Measurements from ENCODE around the gene PGLYRP2.

PGLYRP2 gene

DNA sequence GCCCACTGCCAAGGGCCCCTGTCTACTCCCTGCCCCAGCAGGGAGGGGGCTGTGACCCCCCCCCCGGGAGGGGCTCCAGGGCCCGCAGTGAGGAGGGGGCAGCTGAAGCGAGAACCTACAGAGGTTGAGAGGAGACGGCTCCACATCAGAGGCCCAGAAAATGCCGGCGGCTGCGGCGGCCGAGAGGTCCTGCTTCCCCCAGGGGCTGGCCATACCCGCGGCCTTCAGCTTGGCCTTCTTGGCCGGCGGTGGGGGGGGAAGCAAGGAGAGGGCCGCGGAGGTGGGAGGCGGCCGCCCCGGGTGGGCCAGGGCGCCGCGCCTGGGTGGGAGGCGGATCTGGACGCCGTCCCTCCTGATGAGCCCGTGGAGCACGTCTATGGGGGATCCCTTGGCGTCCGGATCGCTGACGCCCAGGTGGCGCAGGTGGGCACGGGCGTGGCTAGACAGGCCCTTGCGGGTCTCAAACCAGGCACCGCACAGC lies 51.3 kb downstream of the PGLYRP2 start:
- peaks cover 10 to 74% of the 10 kb centered on the region in 2 experiments for H3K36me3 ChIP-seq (ENCODE audit: control insufficient read depth in 2 of 2, insufficient read depth in 1 of 2, low read length in 2 of 2)
- CTCF ChIA-PET: interaction anchor here (0.6 kb wide), 1 partner anchor 129 kb away, joined by 3 read pairs; no protein-coding TSS in a partner anchor
- TF ChIP-seq ZSCAN16 (tag by site-specific recombination; IDR thresholded peaks at IDR 0.05) (no peak), ZNF658 (tag by site-specific recombination; IDR thresholded peaks at IDR 0.05) (no peak), ZBTB1 (tag by site-specific recombination; IDR thresholded peaks at IDR 0.05) (no peak), ZNF366 (tag by site-specific recombination; conservative IDR thresholded peaks at IDR 0.05) (no peak), EGR2 (tag by site-specific recombination; IDR thresholded peaks at IDR 0.05; ENCODE audit: low read depth) (no peak), KLF16 (tag by site-specific recombination; IDR thresholded peaks at IDR 0.05) (no peak), MZF1 (tag by site-specific recombination; IDR thresholded peaks at IDR 0.05; ENCODE audit: borderline replicate concordance) (no peak), ZNF664 (tag by site-specific recombination; IDR thresholded peaks at IDR 0.05) (no peak)
- TF ChIP-seq, protein P1, sequence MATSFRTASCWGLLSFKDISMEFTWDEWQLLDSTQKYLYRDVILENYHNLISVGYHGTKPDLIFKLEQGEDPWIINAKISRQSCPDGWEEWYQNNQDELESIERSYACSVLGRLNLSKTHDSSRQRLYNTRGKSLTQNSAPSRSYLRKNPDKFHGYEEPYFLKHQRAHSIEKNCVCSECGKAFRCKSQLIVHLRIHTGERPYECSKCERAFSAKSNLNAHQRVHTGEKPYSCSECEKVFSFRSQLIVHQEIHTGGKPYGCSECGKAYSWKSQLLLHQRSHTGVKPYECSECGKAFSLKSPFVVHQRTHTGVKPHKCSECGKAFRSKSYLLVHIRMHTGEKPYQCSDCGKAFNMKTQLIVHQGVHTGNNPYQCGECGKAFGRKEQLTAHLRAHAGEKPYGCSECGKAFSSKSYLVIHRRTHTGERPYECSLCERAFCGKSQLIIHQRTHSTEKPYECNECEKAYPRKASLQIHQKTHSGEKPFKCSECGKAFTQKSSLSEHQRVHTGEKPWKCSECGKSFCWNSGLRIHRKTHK (tag by site-specific recombination; IDR thresholded peaks at IDR 0.05): no peak

DNA sequence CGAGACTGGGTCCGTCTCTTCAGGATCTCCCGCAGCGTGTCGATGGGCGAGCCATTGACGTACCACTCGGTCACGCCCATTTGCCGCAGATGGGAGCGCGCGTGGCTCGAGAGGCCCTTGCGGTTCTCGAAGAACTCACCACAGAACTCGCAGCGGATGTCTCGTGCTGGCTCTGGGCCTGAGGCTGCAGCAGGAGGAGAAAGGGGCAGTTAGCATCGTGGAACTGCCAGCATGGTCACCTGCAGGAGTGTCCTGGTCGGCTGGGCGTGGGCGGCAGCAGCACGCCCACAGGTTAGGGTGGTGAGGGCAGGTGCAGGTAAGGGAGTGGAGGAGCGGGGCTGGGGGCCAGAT lies 52.0 kb downstream of the PGLYRP2 start:
- no peak for TF ChIP-seq ZBTB17 (tag by site-specific recombination; IDR thresholded peaks at IDR 0.05)
- TF ChIP-seq SCRT1 (tag by site-specific recombination; IDR thresholded peaks at IDR 0.05; ENCODE audit: borderline replicate concordance): no peak
- TF ChIP-seq, protein P2, sequence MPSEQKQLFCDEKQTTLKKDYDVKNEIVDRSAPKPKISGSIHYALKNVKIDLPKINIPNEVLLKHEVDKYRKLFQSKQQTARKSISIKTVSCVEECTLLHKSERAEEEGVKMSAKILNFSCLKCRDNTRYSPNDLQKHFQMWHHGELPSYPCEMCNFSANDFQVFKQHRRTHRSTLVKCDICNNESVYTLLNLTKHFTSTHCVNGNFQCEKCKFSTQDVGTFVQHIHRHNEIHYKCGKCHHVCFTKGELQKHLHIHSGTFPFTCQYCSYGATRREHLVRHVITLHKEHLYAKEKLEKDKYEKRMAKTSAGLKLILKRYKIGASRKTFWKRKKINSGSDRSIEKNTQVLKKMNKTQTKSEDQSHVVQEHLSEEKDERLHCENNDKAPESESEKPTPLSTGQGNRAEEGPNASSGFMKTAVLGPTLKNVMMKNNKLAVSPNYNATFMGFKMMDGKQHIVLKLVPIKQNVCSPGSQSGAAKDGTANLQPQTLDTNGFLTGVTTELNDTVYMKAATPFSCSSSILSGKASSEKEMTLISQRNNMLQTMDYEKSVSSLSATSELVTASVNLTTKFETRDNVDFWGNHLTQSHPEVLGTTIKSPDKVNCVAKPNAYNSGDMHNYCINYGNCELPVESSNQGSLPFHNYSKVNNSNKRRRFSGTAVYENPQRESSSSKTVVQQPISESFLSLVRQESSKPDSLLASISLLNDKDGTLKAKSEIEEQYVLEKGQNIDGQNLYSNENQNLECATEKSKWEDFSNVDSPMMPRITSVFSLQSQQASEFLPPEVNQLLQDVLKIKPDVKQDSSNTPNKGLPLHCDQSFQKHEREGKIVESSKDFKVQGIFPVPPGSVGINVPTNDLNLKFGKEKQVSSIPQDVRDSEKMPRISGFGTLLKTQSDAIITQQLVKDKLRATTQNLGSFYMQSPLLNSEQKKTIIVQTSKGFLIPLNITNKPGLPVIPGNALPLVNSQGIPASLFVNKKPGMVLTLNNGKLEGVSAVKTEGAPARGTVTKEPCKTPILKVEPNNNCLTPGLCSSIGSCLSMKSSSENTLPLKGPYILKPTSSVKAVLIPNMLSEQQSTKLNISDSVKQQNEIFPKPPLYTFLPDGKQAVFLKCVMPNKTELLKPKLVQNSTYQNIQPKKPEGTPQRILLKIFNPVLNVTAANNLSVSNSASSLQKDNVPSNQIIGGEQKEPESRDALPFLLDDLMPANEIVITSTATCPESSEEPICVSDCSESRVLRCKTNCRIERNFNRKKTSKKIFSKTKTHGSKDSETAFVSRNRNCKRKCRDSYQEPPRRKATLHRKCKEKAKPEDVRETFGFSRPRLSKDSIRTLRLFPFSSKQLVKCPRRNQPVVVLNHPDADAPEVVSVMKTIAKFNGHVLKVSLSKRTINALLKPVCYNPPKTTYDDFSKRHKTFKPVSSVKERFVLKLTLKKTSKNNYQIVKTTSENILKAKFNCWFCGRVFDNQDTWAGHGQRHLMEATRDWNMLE (tag by site-specific recombination; conservative IDR thresholded peaks at IDR 0.05; ENCODE audit: low read depth): no peak
- TF ChIP-seq ZNF777 (tag by site-specific recombination; IDR thresholded peaks at IDR 0.05; ENCODE audit: borderline replicate concordance): no peak
- TF ChIP-seq MZF1 (tag by site-specific recombination; IDR thresholded peaks at IDR 0.05; ENCODE audit: borderline replicate concordance): no peak
- H3K27ac ChIP-seq (ENCODE audit: extremely low read depth, low read depth, low read length): no peak overlapping the region
- peaks cover 7% of the 10 kb centered on the region for H3K4me1 ChIP-seq (ENCODE audit: control insufficient read depth, insufficient read depth, low read length)
- H3K36me3 ChIP-seq (ENCODE audit: control insufficient read depth in 2 of 2, insufficient read depth in 1 of 2, low read length in 2 of 2): peaks cover 11 to 81% of the 10 kb centered on the region in 2 experiments
- H3K9me3 ChIP-seq (ENCODE audit: control insufficient read depth, insufficient read depth, low read depth, low read length): no peaks in the 10 kb centered on the region
- POLR2A ChIA-PET: no interaction called here
- no peak overlapping the region for H3K4me3 ChIP-seq (ENCODE audit: low read depth, low read length)
- CTCF ChIA-PET: no interaction called here

More for the DNA sequence above, 51.3 kb downstream of the PGLYRP2 start:
- Histone ChIP-seq H3K4me1 (ENCODE audit: control insufficient read depth, insufficient read depth, low read length) (peaks cover 7% of the 10 kb centered on the region), H3K4me3 (ENCODE audit: low read depth, low read length) (no peak overlapping the region), H3K27ac (ENCODE audit: extremely low read depth, low read depth, low read length) (no peak overlapping the region), H3K9me3 (ENCODE audit: control insufficient read depth, insufficient read depth, low read depth, low read length) (no peaks in the 10 kb centered on the region)
- POLR2A ChIA-PET: interaction anchor here (3.9 kb wide), 1 partner anchor 8 kb away, joined by 26 read pairs; the partner anchor contains the start of gene AKAP8L

DNA sequence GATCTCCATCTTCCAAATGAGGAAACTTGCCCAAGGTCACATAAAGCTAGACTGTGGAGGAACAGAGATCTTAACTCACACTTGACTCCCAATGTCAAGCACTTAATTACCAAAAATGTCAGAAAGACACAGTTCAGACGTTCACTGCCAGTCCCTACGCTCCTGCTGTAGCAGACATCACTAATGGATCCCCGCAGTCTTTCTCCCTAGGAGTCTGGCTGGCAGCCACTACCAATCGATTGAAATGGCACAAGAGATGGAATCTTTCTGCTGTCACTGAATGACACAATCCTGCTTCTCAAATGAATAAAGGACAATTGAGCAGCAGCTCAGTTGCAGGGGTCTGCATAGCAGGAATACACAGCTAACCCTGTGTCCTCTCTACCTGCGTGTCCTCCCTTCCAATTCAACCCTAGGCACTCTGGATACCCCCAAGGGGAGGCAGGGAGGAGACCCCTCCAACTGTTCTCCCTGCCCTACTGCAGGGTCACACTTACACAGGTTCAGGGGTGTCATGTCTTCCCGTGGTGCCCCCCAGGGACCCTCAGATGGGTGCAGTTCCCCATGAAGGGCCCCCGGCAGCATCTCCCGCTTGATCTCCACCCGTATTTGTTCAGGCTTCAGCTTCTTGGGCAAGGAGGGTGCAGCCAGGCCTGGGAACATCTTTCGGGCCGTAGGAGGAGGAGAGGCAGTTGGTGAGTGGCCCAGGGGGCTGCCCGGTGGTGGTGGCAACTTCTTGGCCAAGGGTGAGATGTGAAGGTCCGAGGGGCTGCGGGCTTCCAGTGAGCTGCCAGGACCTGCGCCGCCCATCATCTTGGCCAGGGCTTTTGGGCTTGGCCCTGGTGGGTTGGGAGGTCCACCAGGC lies 52.6 kb downstream of the PGLYRP2 start:
- Histone ChIP-seq H3K9me3 (ENCODE audit: control insufficient read depth, insufficient read depth, low read depth, low read length) (no peaks in the 10 kb centered on the region), H3K36me3 (ENCODE audit: control insufficient read depth in 2 of 2, insufficient read depth in 1 of 2, low read length in 2 of 2) (peaks cover 11 to 81% of the 10 kb centered on the region in 2 experiments), H3K27ac (ENCODE audit: extremely low read depth, low read depth, low read length) (no peak overlapping the region), H3K4me3 (ENCODE audit: low read depth, low read length) (no peak overlapping the region), H3K4me1 (ENCODE audit: control insufficient read depth, insufficient read depth, low read length) (peaks cover 7% of the 10 kb centered on the region)
- ChIA-PET POLR2A (no interaction called here), CTCF (interaction anchor here (0.6 to 1.0 kb wide), 2 partner anchors 126 to 129 kb away, joined by 3 to 4 read pairs; no protein-coding TSS in a partner anchor)
- TF ChIP-seq ZNF391 (tag by site-specific recombination; IDR thresholded peaks at IDR 0.05; ENCODE audit: borderline replicate concordance, low read depth): no peak
- TF ChIP-seq ZNF23 (tag by site-specific recombination; IDR thresholded peaks at IDR 0.05; ENCODE audit: borderline replicate concordance): peak; percentile 95
- TF ChIP-seq TCF7L2 (IDR thresholded peaks at IDR 0.05; ENCODE audit: borderline replicate concordance, low read depth, low read length): no peak
- TF ChIP-seq KLF1 (tag by site-specific recombination; IDR thresholded peaks at IDR 0.05): no peak
- TF ChIP-seq ZSCAN23 (tag by site-specific recombination; IDR thresholded peaks at IDR 0.05): no peak
- no peak for TF ChIP-seq ZNF510 (tag by site-specific recombination; IDR thresholded peaks at IDR 0.05; ENCODE audit: insufficient replicate concordance)
- TF ChIP-seq, protein P3, sequence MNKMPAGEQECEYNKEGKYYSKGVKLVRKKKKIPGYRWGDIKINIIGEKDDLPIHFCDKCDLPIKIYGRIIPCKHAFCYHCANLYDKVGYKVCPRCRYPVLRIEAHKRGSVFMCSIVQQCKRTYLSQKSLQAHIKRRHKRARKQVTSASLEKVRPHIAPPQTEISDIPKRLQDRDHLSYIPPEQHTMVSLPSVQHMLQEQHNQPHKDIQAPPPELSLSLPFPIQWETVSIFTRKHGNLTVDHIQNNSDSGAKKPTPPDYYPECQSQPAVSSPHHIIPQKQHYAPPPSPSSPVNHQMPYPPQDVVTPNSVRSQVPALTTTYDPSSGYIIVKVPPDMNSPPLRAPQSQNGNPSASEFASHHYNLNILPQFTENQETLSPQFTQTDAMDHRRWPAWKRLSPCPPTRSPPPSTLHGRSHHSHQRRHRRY (tag by site-specific recombination; IDR thresholded peaks at IDR 0.05): no peak
- TF ChIP-seq ZBTB17 (tag by site-specific recombination; IDR thresholded peaks at IDR 0.05): peak; percentile 98
- TF ChIP-seq, protein P1 (tag by site-specific recombination; IDR thresholded peaks at IDR 0.05): no peak
